Subcutaneous adipose tissue (tissue), 4 donors: ENCODE results near the gene OOSP4B. TPM values are rescaled to one million over a fixed set of nuclear protein-coding genes. Genes with fewer than 3 reads are reported as not detected.

ENCODE experiments used
- CTCF ChIP-seq: fragments of 450-650 bp; IDR thresholded peaks from one replicate; pipeline ENCODE4 v1.5.1; 2016; ENCODE audit warnings: low read depth, mild to moderate bottlenecking, control low read depth, antibody characterized with exemption, moderate library complexity
- total RNA-seq, 4 donors: library from RNA; depleted of rRNA; stranded (reverse); fragments of >200 nt; gene quantifications; one replicate each; pipeline ENCODE4 v1.1.0, GENCODE V29; 2016

The OOSP4B gene
- total RNA-seq, 4 donors from 2014 or later = not detected

- no peak for TF ChIP-seq CTCF
Observed at GRCh38 chr11:60069450-60069849, 52.5 kb downstream of the OOSP4B start.

GRCh38 chr11:60077216-60077817 is 60.3 kb downstream of the OOSP4B start:
- TF ChIP-seq CTCF = no peak

GRCh38 chr11:60077981-60078380 is 61.0 kb downstream of the OOSP4B start:
- no peak for TF ChIP-seq CTCF

GRCh38 chr11:60078745-60079144 is 61.8 kb downstream of the OOSP4B start:
- no peak for TF ChIP-seq CTCF

- TF ChIP-seq CTCF = no peak
Observed at GRCh38 chr11:60080535-60080934, 63.6 kb downstream of the OOSP4B start.

Other genes starting within 250 kb of the OOSP4B start
- gene MRPL16, start 206.4 kb upstream of the OOSP4B start, total RNA-seq = 10 to 100 TPM; 36.6 to 50.5 (median 42.1) TPM
- not detected for gene CBLIF, start 171.7 kb upstream of the OOSP4B start, total RNA-seq
- gene TCN1, start 150.7 kb upstream of the OOSP4B start, total RNA-seq = under 1 TPM in 2 of 4 donors, not detected in 2; 0.34 to 0.98 TPM
- not detected for gene OOSP3, start 138.4 kb upstream of the OOSP4B start, total RNA-seq
- not detected for gene OOSP1, start 78.7 kb upstream of the OOSP4B start, total RNA-seq
- gene OOSP4A, start 53.1 kb upstream of the OOSP4B start, total RNA-seq = not detected
- not detected for gene OOSP2, start 23.2 kb downstream of the OOSP4B start, total RNA-seq
- gene MS4A3, start 39.5 kb downstream of the OOSP4B start, total RNA-seq = not detected
- 1 to 10 TPM in 3 of 4 donors, under 1 TPM in 1; 0.75 to 7.3 (median 3.6) TPM for gene MS4A2, start 71.5 kb downstream of the OOSP4B start, total RNA-seq
- 100 to 1,000 TPM in 3 of 4 donors, 10 to 100 TPM in 1; 99.1 to 515 (median 268) TPM for gene MS4A6A, start 165.9 kb downstream of the OOSP4B start, total RNA-seq
- gene MS4A4E, start 226.0 kb downstream of the OOSP4B start, total RNA-seq = 10 to 100 TPM in 1 of 4 donors, 1 to 10 TPM in 3; 4.1 to 20.9 (median 6.1) TPM